Smooth muscle cell (in vitro differentiated cells): ENCODE results near the gene KRT80. TPM values are rescaled to one million over a fixed set of nuclear protein-coding genes. Genes with fewer than 3 reads are reported as not detected.

Experiments
- DNase-seq: peaks from one replicate; lab custom pipeline; 2025; ENCODE audit not compliant: unreplicated experiment; lab: John Stamatoyannopoulos, UW
- H2AFZ ChIP-seq: fragments of 200-600 bp; sonication (generic); 2 replicates; pipeline ENCODE4 v1.6.0; 2016; ENCODE audit warnings: antibody characterized with exemption, low read depth, mild to moderate bottlenecking
- H3F3A ChIP-seq: fragments of 200-600 bp; sonication (generic); 2 replicates; pipeline ENCODE4 v1.6.0; 2017; ENCODE audit warnings: antibody characterized with exemption, low read depth
- H3K27ac ChIP-seq: fragments of 200-600 bp; sonication (generic); 2 replicates; pipeline ENCODE4 v1.5.1; 2016; ENCODE audit warnings: low read depth, mild to moderate bottlenecking
- H3K27me3 ChIP-seq: fragments of 200-600 bp; sonication (generic); 2 replicates; pipeline ENCODE4 v1.6.1; 2016; ENCODE audit warnings: low read depth, mild to moderate bottlenecking
- H3K36me3 ChIP-seq: fragments of 200-600 bp; sonication (generic); 2 replicates; pipeline ENCODE4 v1.5.1; 2016; ENCODE audit warnings: low read depth
- H3K4me1 ChIP-seq: fragments of 200-600 bp; sonication (generic); 2 replicates; pipeline ENCODE4 v1.5.1; 2016; ENCODE audit warnings: low read depth
- H3K4me2 ChIP-seq: fragments of 200-600 bp; sonication (generic); 2 replicates; pipeline ENCODE4 v1.6.0; 2016; ENCODE audit warnings: mild to moderate bottlenecking
- H3K4me3 ChIP-seq: fragments of 200-600 bp; sonication (generic); 2 replicates; pipeline ENCODE4 v1.5.1; 2016; ENCODE audit warnings: mild to moderate bottlenecking
- H3K79me2 ChIP-seq: fragments of 200-600 bp; sonication (generic); 2 replicates; pipeline ENCODE4 v1.6.0; 2016; ENCODE audit warnings: low read depth, mild to moderate bottlenecking
- H3K9ac ChIP-seq: fragments of 200-600 bp; sonication (generic); 2 replicates; pipeline ENCODE4 v1.6.0; 2016; ENCODE audit warnings: low read depth
- H3K9me3 ChIP-seq: fragments of 200-600 bp; sonication (generic); replicated peaks from 2 replicates; pipeline ENCODE4 v1.5.1; 2016; ENCODE audit warnings: low read depth
- H4K20me1 ChIP-seq: fragments of 200-600 bp; sonication (generic); 2 replicates; pipeline ENCODE4 v1.6.0; 2016; ENCODE audit warnings: low read depth
- WGBS: methylation state at CpG from one replicate; pipeline ENCODE4 v1.1.7; 2016; ENCODE audit warnings: low lambda C conversion rate; 5-methylcytosine and 5-hydroxymethylcytosine counted together
- polyA plus RNA-seq: library from polyadenylated mRNA; unstranded; fragments of >200 nt; fragmentation: Nextera tagmentation; extraction: Ambion mirVana; gene quantifications from 2 replicates; pipeline ENCODE4 v1.2.1, GENCODE V29; 2016
- total RNA-seq: library from RNA; depleted of rRNA; stranded (reverse); fragments of >200 nt; gene quantifications from 2 replicates; pipeline ENCODE4 v1.2.3, GENCODE V29; 2014
- TF ChIP-seq, protein P1 (sequence below): fragments of 200-600 bp; sonication (generic); IDR thresholded peaks from 2 replicates; pipeline ENCODE4 v1.5.1; 2017; ENCODE audit warnings: borderline replicate concordance, mild to moderate bottlenecking, antibody characterized with exemption; ENCODE audit not compliant: insufficient read depth, poor library complexity, severe bottlenecking

Gene KRT80
- total and polyA plus RNA-seq, 2 experiments from 2014 or later = 5.1 to 11.7 TPM

DNA sequence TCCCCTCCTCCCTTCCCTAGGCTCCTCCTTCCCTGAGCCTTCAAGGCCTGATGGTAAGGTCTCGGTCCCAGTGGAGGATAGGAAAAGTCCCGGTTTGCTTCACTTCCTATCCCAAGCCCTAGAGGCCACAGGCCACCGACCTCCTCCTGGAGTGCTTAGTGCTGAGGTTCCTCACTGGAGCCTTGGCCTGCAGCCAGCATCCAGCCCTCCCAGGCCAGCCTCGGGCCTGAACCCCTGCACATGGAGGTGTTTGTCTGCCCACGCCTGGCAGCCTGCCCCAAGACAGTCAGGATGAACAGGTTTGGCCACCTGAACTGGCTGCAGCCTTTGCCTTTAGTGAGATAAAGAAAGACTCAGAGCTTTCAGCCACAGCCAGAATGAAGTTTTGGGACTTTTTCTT, 25.4 kb upstream of the KRT80 start:
- no peak overlapping the region for H3K4me3 ChIP-seq
- no peak for DNase-seq
- H4K20me1 ChIP-seq = no peaks in the 10 kb centered on the region
- no peak overlapping the region for H3K27ac ChIP-seq
- no peak overlapping the region for H3K4me2 ChIP-seq
- no peaks in the 10 kb centered on the region for H3F3A ChIP-seq
- H3K9ac ChIP-seq = no peak overlapping the region
- H3K4me1 ChIP-seq = no peaks in the 10 kb centered on the region
- no peaks in the 10 kb centered on the region for H3K79me2 ChIP-seq
- H3K36me3 ChIP-seq = no peaks in the 10 kb centered on the region
- 52% methylated on average over 5 of the region's 5 CpGs for WGBS
- TF ChIP-seq, protein P1, sequence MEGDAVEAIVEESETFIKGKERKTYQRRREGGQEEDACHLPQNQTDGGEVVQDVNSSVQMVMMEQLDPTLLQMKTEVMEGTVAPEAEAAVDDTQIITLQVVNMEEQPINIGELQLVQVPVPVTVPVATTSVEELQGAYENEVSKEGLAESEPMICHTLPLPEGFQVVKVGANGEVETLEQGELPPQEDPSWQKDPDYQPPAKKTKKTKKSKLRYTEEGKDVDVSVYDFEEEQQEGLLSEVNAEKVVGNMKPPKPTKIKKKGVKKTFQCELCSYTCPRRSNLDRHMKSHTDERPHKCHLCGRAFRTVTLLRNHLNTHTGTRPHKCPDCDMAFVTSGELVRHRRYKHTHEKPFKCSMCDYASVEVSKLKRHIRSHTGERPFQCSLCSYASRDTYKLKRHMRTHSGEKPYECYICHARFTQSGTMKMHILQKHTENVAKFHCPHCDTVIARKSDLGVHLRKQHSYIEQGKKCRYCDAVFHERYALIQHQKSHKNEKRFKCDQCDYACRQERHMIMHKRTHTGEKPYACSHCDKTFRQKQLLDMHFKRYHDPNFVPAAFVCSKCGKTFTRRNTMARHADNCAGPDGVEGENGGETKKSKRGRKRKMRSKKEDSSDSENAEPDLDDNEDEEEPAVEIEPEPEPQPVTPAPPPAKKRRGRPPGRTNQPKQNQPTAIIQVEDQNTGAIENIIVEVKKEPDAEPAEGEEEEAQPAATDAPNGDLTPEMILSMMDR = no peak
- H2AFZ ChIP-seq = no peak overlapping the region
- peaks cover 13% of the 10 kb centered on the region for H3K27me3 ChIP-seq
- no peaks in the 10 kb centered on the region for H3K9me3 ChIP-seq

DNA sequence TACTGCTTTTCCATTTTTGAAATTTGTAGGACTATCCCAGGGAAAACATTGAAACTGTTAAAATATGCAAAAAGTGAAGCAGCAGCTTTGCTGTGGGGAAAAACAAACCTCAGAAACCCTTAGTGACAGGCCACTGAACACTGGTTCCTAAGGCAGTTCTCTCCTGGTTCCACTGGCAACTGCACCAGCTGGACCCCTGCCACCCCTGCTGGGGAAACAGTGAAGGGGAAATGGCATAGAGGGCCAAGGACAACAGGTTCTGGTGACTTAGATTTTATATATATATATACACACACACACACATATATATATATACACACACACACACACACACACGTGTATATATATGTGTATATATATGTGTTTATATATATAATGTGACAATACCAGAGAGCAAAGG, 25.0 kb upstream of the KRT80 start:
- DNase-seq = no peak
- Histone ChIP-seq H2AFZ (no peak overlapping the region), H3K27ac (no peak overlapping the region), H3K27me3 (peaks cover 13% of the 10 kb centered on the region), H3K4me1 (no peaks in the 10 kb centered on the region), H3K79me2 (no peaks in the 10 kb centered on the region), H3K9me3 (no peaks in the 10 kb centered on the region), H3K36me3 (no peaks in the 10 kb centered on the region), H3K4me3 (no peak overlapping the region), H3K4me2 (no peak overlapping the region), H4K20me1 (no peaks in the 10 kb centered on the region), H3K9ac (no peak overlapping the region), H3F3A (no peaks in the 10 kb centered on the region)
- TF ChIP-seq, protein P1 = no peak
- 79% methylated on average over 1 of the region's 1 CpG for WGBS

DNA sequence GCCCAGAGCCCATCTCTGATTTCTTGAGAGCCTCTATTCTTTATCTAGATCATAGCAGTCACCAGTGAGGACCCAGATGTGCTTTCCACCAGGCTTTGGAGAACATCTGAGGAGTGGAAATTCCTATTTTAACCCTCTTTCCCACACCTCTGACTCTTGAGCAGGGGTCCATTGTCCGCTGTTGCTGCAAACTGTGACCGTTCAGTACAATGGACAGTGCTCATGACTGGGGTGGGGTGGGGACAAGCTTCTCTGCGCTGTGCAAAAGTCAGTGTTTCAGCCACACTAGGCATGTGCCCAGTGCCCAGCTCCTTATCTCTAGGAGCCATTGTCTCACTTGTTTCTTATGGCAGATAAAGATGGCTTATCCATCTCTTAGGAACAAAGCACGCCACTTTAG, 24.3 kb upstream of the KRT80 start:
- Histone ChIP-seq H3K9ac (no peak overlapping the region), H3K4me1 (no peaks in the 10 kb centered on the region), H3K79me2 (no peaks in the 10 kb centered on the region), H3K4me3 (no peak overlapping the region), H3K9me3 (no peaks in the 10 kb centered on the region), H3F3A (no peaks in the 10 kb centered on the region), H3K27me3 (peaks cover 13% of the 10 kb centered on the region), H4K20me1 (no peaks in the 10 kb centered on the region), H3K4me2 (no peak overlapping the region), H3K36me3 (no peaks in the 10 kb centered on the region), H3K27ac (no peak overlapping the region), H2AFZ (no peak overlapping the region)
- TF ChIP-seq, protein P1 = no peak
- DNase-seq = no peak
- WGBS = 63% methylated on average over 4 of the region's 4 CpGs

DNA sequence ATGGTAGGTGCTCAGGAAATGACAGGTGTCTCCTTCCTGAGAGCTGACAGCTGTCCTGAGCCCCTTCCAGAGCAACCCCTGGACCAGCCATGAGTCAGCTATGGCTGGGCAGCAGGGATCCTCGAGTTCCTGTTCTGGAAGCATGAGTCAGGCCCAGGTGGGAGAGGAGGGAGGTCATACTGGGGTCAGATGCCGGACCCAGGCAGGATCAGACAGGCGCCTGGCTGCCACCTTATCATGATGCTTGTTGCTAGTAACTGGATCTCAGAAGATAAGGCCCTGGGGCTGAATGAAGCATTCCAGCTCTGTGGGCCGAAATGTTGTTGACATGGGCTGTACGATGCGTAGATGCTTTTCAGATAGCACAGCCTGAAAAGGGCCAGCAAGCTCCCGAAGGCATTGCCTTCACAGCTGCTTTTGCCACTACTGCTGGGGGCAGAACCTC, 23.8 kb upstream of the KRT80 start:
- H4K20me1 ChIP-seq = no peaks in the 10 kb centered on the region
- no peaks in the 10 kb centered on the region for H3K36me3 ChIP-seq
- H3K9ac ChIP-seq = no peak overlapping the region
- no peak for DNase-seq
- WGBS = 43% methylated on average over 7 of the region's 7 CpGs
- peak overlapping the region; percentile 31 for H3K27ac ChIP-seq
- TF ChIP-seq, protein P1 = no peak
- H3K27me3 ChIP-seq = peaks cover 12% of the 10 kb centered on the region
- no peaks in the 10 kb centered on the region for H3F3A ChIP-seq
- no peaks in the 10 kb centered on the region for H3K9me3 ChIP-seq
- H3K4me1 ChIP-seq = no peaks in the 10 kb centered on the region
- no peak overlapping the region for H2AFZ ChIP-seq
- no peaks in the 10 kb centered on the region for H3K79me2 ChIP-seq
- H3K4me2 ChIP-seq = no peak overlapping the region
- H3K4me3 ChIP-seq = no peak overlapping the region
